Activated T-helper 2 cell treated with anti-CD3 and anti-CD28 coated beads, Interferon-gamma antibody, Interleukin-2, Interleukin-4, amounts not matched to agents 10 μg/mL and 5 μg/mL and 100 μg/mL, durations not matched to agents 14 hours and 24 hours and 36 hours (primary cell): Measurements from ENCODE around the gene ENTPD8. TPM values are rescaled to one million over a fixed set of nuclear protein-coding genes. Genes with fewer than 3 reads are reported as not detected.

Experiments
- DNase-seq: peaks from one replicate; pipeline ENCODE4 v3.0.0; 2021; ENCODE audit warnings: low spot score
- H3K27ac Mint-ChIP-seq: one replicate; pipeline ENCODE4 v1.8.0; 2021; ENCODE audit warnings: mixed read lengths
- H3K27me3 Mint-ChIP-seq: one replicate; pipeline ENCODE4 v1.8.0; 2021; ENCODE audit warnings: low read depth, mixed read lengths
- H3K36me3 Mint-ChIP-seq: one replicate; pipeline ENCODE4 v1.8.0; 2021; ENCODE audit warnings: low read depth, mixed read lengths
- H3K4me1 Mint-ChIP-seq: one replicate; pipeline ENCODE4 v1.8.0; 2021; ENCODE audit warnings: low read depth, mixed read lengths
- H3K4me3 Mint-ChIP-seq: one replicate; pipeline ENCODE4 v1.8.0; 2021; ENCODE audit warnings: low read depth, mild to moderate bottlenecking, moderate library complexity, mixed read lengths
- H3K9me3 Mint-ChIP-seq: one replicate; pipeline ENCODE4 v1.8.0; 2021; ENCODE audit warnings: mixed read lengths
- intact Hi-C: fragments of 100-400 bp; cut with micrococcal nuclease; formaldehyde crosslinking; loops from one replicate; pipeline ENCODE4 v1.15.1; 2023
- total RNA-seq: library from RNA; stranded (reverse); gene quantifications from 2 replicates; pipeline ENCODE4 v1.2.3, GENCODE V29; 2022

ENTPD8 gene
- total RNA-seq, 1 donor from 2014 or later, result not detected

GRCh38 chr9:137423514-137424291 is 17.5 kb downstream of the ENTPD8 start:
- peaks cover 10% of the 10 kb centered on the region for H3K4me1 Mint-ChIP-seq
- H3K9me3 Mint-ChIP-seq, result no peaks in the 10 kb centered on the region
- H3K27ac Mint-ChIP-seq, result no peak overlapping the region
- no peak for DNase-seq
- intact Hi-C loops, result loop anchor here (2.0 to 10.0 kb wide), 3 partner anchors 21 to 111 kb away; no protein-coding TSS in a partner anchor
- H3K27me3 Mint-ChIP-seq, result peaks cover 4% of the 10 kb centered on the region
- H3K4me3 Mint-ChIP-seq, result peak overlapping the region; percentile 28
- H3K36me3 Mint-ChIP-seq, result no peaks in the 10 kb centered on the region

- Mint-ChIP-seq H3K4me1 (peaks cover 10% of the 10 kb centered on the region), H3K4me3 (peak within 1 kb of the TSS; percentile 88), H3K27ac (peak within 1 kb of the TSS; percentile 49), H3K36me3 (no peaks in the 10 kb centered on the region), H3K9me3 (no peaks in the 10 kb centered on the region), H3K27me3 (peaks cover 4% of the 10 kb centered on the region)
- intact Hi-C loops, result loop anchor here (2.0 to 10.0 kb wide), 3 partner anchors 22 to 112 kb away; no protein-coding TSS in a partner anchor
- peak; percentile 91 for DNase-seq
Observed at GRCh38 chr9:137422604-137423513, 18.3 kb downstream of the ENTPD8 start, which contains the start of the genes EXD3 and NOXA1. Gene EXD3, minus strand, starts transcription at chr9:137423162. Its CDS starts 27,805 bp downstream, at chr9:137395357. Gene NOXA1, plus strand, starts transcription at chr9:137423393. Its CDS starts 137 bp downstream, at chr9:137423530.

GRCh38 chr9:137421838-137422603 is 19.1 kb downstream of the ENTPD8 start:
- Mint-ChIP-seq H3K36me3 (no peaks in the 10 kb centered on the region), H3K27ac (peak overlapping the region; percentile 49), H3K9me3 (no peaks in the 10 kb centered on the region), H3K27me3 (peaks cover 4% of the 10 kb centered on the region), H3K4me3 (peak overlapping the region; percentile 88), H3K4me1 (peaks cover 10% of the 10 kb centered on the region)
- no peak for DNase-seq
- intact Hi-C loops, result loop anchor here (2.0 to 10.0 kb wide), 3 partner anchors 23 to 113 kb away; no protein-coding TSS in a partner anchor

- Mint-ChIP-seq H3K27me3 (no peaks in the 10 kb centered on the region), H3K4me3 (no peak overlapping the region), H3K36me3 (no peaks in the 10 kb centered on the region), H3K9me3 (no peaks in the 10 kb centered on the region), H3K27ac (no peak overlapping the region), H3K4me1 (peaks cover 14% of the 10 kb centered on the region)
- DNase-seq, result no peak
- intact Hi-C loops, result no loop called here
Observed at GRCh38 chr9:137417161-137418021, 23.8 kb downstream of the ENTPD8 start.

GRCh38 chr9:137416563-137417151 is 24.5 kb downstream of the ENTPD8 start:
- no peak overlapping the region for H3K27ac Mint-ChIP-seq
- intact Hi-C loops, result no loop called here
- no peak for DNase-seq
- H3K9me3 Mint-ChIP-seq, result no peaks in the 10 kb centered on the region
- peaks cover 8% of the 10 kb centered on the region for H3K4me1 Mint-ChIP-seq
- H3K27me3 Mint-ChIP-seq, result no peaks in the 10 kb centered on the region
- H3K4me3 Mint-ChIP-seq, result no peak overlapping the region
- H3K36me3 Mint-ChIP-seq, result no peaks in the 10 kb centered on the region

- intact Hi-C loops, result no loop called here
- Mint-ChIP-seq H3K27ac (no peak overlapping the region), H3K9me3 (no peaks in the 10 kb centered on the region), H3K36me3 (no peaks in the 10 kb centered on the region), H3K4me1 (peaks cover 6% of the 10 kb centered on the region), H3K4me3 (no peak overlapping the region), H3K27me3 (no peaks in the 10 kb centered on the region)
- DNase-seq, result no peak
Observed at GRCh38 chr9:137416006-137416562, 25.1 kb downstream of the ENTPD8 start.

- H3K27me3 Mint-ChIP-seq, result no peaks in the 10 kb centered on the region
- no peak overlapping the region for H3K4me3 Mint-ChIP-seq
- no peak for DNase-seq
- intact Hi-C loops, result no loop called here
- no peaks in the 10 kb centered on the region for H3K36me3 Mint-ChIP-seq
- H3K4me1 Mint-ChIP-seq, result peaks cover 6% of the 10 kb centered on the region
- H3K9me3 Mint-ChIP-seq, result no peaks in the 10 kb centered on the region
- no peak overlapping the region for H3K27ac Mint-ChIP-seq
Observed at GRCh38 chr9:137415451-137415850, 25.7 kb downstream of the ENTPD8 start.

- no peak overlapping the region for H3K27ac Mint-ChIP-seq
- H3K9me3 Mint-ChIP-seq, result no peaks in the 10 kb centered on the region
- H3K4me3 Mint-ChIP-seq, result no peak overlapping the region
- DNase-seq, result no peak
- no peaks in the 10 kb centered on the region for H3K36me3 Mint-ChIP-seq
- H3K4me1 Mint-ChIP-seq, result peaks cover 7% of the 10 kb centered on the region
- intact Hi-C loops, result no loop called here
- H3K27me3 Mint-ChIP-seq, result no peaks in the 10 kb centered on the region
Observed at GRCh38 chr9:137412431-137412830, 28.7 kb downstream of the ENTPD8 start.

- no peaks in the 10 kb centered on the region for H3K36me3 Mint-ChIP-seq
- peak; percentile 19 for DNase-seq
- no peak overlapping the region for H3K27ac Mint-ChIP-seq
- H3K4me1 Mint-ChIP-seq, result peaks cover 7% of the 10 kb centered on the region
- H3K4me3 Mint-ChIP-seq, result no peak overlapping the region
- intact Hi-C loops, result no loop called here
- H3K9me3 Mint-ChIP-seq, result no peaks in the 10 kb centered on the region
- no peaks in the 10 kb centered on the region for H3K27me3 Mint-ChIP-seq
Observed at GRCh38 chr9:137411645-137412380, 29.3 kb downstream of the ENTPD8 start.

GRCh38 chr9:137411260-137411644 is 29.9 kb downstream of the ENTPD8 start:
- peaks cover 7% of the 10 kb centered on the region for H3K4me1 Mint-ChIP-seq
- no peaks in the 10 kb centered on the region for H3K36me3 Mint-ChIP-seq
- no peak overlapping the region for H3K27ac Mint-ChIP-seq
- H3K4me3 Mint-ChIP-seq, result no peak overlapping the region
- intact Hi-C loops, result no loop called here
- no peaks in the 10 kb centered on the region for H3K27me3 Mint-ChIP-seq
- no peak for DNase-seq
- no peaks in the 10 kb centered on the region for H3K9me3 Mint-ChIP-seq

GRCh38 chr9:137410891-137411249 is 30.3 kb downstream of the ENTPD8 start:
- Mint-ChIP-seq H3K27me3 (peaks cover 2% of the 10 kb centered on the region), H3K4me1 (peaks cover 10% of the 10 kb centered on the region), H3K36me3 (no peaks in the 10 kb centered on the region), H3K27ac (no peak overlapping the region), H3K9me3 (no peaks in the 10 kb centered on the region), H3K4me3 (no peak overlapping the region)
- no peak for DNase-seq
- intact Hi-C loops, result no loop called here
